Measurements from ENCODE around the gene HMGCS2. TPM values are rescaled to one million over a fixed set of nuclear protein-coding genes. Genes with fewer than 3 reads are reported as not detected.

Gene HMGCS2
- total RNA-seq, 3 donors from 2014 or later: 135 to 592 (median 270) TPM

GRCh38 chr1:119814288-119814687, 45.6 kb upstream of the HMGCS2 start:
- ATAC-seq: peak; percentile 22
- peaks cover 22% of the 10 kb centered on the region for H3K4me1 ChIP-seq (ENCODE audit: low read depth)
- intact Hi-C loops (cut with DNase I, micrococcal nuclease): no loop called here
- no peaks in the 10 kb centered on the region for H3K9me3 ChIP-seq
- TF ChIP-seq CTCF (IDR thresholded peaks at IDR 0.05): no peak
- no peaks in the 10 kb centered on the region for H3K36me3 ChIP-seq (ENCODE audit: low read depth)
- H3K4me3 ChIP-seq: no peak overlapping the region
- no peak for DNase-seq

DNA sequence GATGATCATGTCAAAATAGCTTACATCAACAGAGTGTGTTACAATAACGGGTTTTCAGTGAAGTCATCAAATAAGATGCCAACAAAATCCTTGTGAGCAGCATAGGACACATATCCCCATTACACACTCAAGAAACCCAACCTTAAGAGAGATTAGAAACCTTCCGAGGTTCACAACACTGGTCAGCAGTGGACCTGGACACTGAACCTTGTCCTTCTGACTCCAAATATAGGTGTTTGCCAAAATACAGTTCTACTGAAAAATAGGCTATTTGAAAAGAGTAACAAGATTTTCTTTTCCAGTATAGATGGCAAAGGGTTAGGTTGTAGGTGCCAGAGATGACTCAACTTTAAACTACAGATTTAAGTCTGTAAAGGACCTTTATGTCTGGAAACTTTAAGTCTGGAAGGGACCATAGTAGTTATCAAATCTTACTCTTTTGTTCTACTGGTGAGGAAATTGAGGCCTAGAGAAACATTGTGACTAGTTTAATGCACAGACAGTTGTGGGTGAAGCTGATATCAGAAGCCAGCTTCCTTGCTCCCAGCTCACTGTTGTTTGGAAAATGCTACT, 43.4 kb upstream of the HMGCS2 start:
- H3K36me3 ChIP-seq (ENCODE audit: low read depth): no peaks in the 10 kb centered on the region
- ATAC-seq: no peak
- H3K9me3 ChIP-seq: no peaks in the 10 kb centered on the region
- DNase-seq: no peak
- H3K4me3 ChIP-seq: no peak overlapping the region
- H3K4me1 ChIP-seq (ENCODE audit: low read depth): peaks cover 12% of the 10 kb centered on the region
- intact Hi-C loops (cut with DNase I, micrococcal nuclease): no loop called here
- no peak for TF ChIP-seq CTCF (IDR thresholded peaks at IDR 0.05)

DNA sequence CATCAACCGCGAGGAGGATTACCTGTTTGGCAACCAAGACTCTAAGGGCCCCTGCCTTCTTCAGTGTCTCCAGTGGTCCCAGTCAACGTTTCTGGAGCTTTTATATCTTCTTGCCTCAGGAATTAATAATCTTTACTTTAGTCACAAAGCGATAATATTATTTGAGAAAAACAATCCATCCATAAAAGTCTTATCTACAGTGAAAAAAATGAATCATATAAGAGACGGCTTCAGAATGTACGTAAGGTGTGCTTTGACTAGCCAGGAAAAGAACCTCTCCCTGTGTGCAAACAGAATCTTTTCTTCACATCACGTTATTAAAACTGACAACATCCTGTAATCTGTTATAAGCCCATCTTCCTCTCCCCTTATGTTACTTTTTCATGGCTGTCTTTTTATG, 42.7 kb upstream of the HMGCS2 start, which contains the start of gene REG4:
TSS of gene REG4 (minus strand) at position 74 of the 400 bp plus-strand sequence. CDS start 2,691 bp downstream, outside the sequence.
- H3K36me3 ChIP-seq (ENCODE audit: low read depth): no peaks in the 10 kb centered on the region
- intact Hi-C loops (cut with DNase I, micrococcal nuclease): no loop called here
- no peak for TF ChIP-seq CTCF (IDR thresholded peaks at IDR 0.05)
- no peaks in the 10 kb centered on the region for H3K9me3 ChIP-seq
- no peak within 1 kb of the TSS for H3K4me3 ChIP-seq
- peak; percentile 62 for ATAC-seq
- H3K4me1 ChIP-seq (ENCODE audit: low read depth): peaks cover 8% of the 10 kb centered on the region
- DNase-seq: no peak

- intact Hi-C loops (cut with DNase I, micrococcal nuclease): no loop called here
- H3K9me3 ChIP-seq: no peaks in the 10 kb centered on the region
Observed at GRCh38 chr1:119808972-119809550, 40.4 kb upstream of the HMGCS2 start.

GRCh38 chr1:119808491-119808890, 39.8 kb upstream of the HMGCS2 start:
- intact Hi-C loops (cut with DNase I, micrococcal nuclease): no loop called here
- H3K4me3 ChIP-seq: no peak overlapping the region
- TF ChIP-seq CTCF (IDR thresholded peaks at IDR 0.05): no peak
- H3K4me1 ChIP-seq (ENCODE audit: low read depth): no peaks in the 10 kb centered on the region
- DNase-seq (no peak), ATAC-seq (no peak)
- no peaks in the 10 kb centered on the region for H3K36me3 ChIP-seq (ENCODE audit: low read depth)
- H3K9me3 ChIP-seq: no peaks in the 10 kb centered on the region

More at GRCh38 chr1:119808972-119809550, 40.4 kb upstream of the HMGCS2 start:
- DNase-seq: peak; percentile 81
- Histone ChIP-seq H3K36me3 (ENCODE audit: low read depth) (no peaks in the 10 kb centered on the region), H3K4me1 (ENCODE audit: low read depth) (no peaks in the 10 kb centered on the region), H3K4me3 (no peak overlapping the region)
- TF ChIP-seq CTCF (IDR thresholded peaks at IDR 0.05): peak; percentile 88
- peak; percentile 93 for ATAC-seq

Measured in mucosa of descending colon (tissue), 3 donors.